Natural killer cell (primary cell): Measurements from ENCODE around the gene DACH1. TPM values are rescaled to one million over a fixed set of nuclear protein-coding genes. Genes with fewer than 3 reads are reported as not detected.

ENCODE experiments used
- ATAC-seq, 3 donors: fragments of 150-1000 bp in 2 of 3; fragments of 200-7000 bp in 1 of 3; cut with Tn5 transposase; 1 replicate in 1 of 3; 2 replicates in 2 of 3; pipeline ENCODE4 v1.10.0; 2021; ENCODE audit warnings: mild to moderate bottlenecking in 2 of 3, moderate library complexity in 2 of 3
- DNase-seq, 2 donors: peaks; one replicate each; pipeline versions ENCODE4 v3.0.0 to v3.0.0-alpha.2; 2013 to 2021; ENCODE audit warnings: mixed read lengths in 1 of 2
- H3K27ac ChIP-seq: one replicate; pipeline ENCODE4 v1.5.1; 2013; ENCODE audit warnings: mild to moderate bottlenecking, low read length
- H3K27me3 ChIP-seq: one replicate; pipeline ENCODE4 v1.6.1; 2013; ENCODE audit warnings: low read length; ENCODE audit not compliant: control insufficient read depth, insufficient read depth
- H3K36me3 ChIP-seq: one replicate; pipeline ENCODE4 v1.6.1; 2013; ENCODE audit warnings: low read length; ENCODE audit not compliant: control insufficient read depth, insufficient read depth
- H3K4me1 ChIP-seq: one replicate; pipeline ENCODE4 v1.6.1; 2013; ENCODE audit warnings: low read length; ENCODE audit not compliant: control insufficient read depth, insufficient read depth
- H3K4me3 ChIP-seq: one replicate; pipeline ENCODE4 v1.5.1; 2013; ENCODE audit warnings: low read length
- H3K9me3 ChIP-seq: one replicate; pipeline ENCODE4 v1.6.1; 2013; ENCODE audit warnings: low read length; ENCODE audit not compliant: control insufficient read depth, insufficient read depth
- H3K27ac Mint-ChIP-seq, 2 donors: one replicate each; pipeline ENCODE4 v1.8.0; 2022; ENCODE audit warnings: mild to moderate bottlenecking in 2 of 2, mixed read lengths in 2 of 2, moderate library complexity in 1 of 2
- H3K27me3 Mint-ChIP-seq, 2 donors: one replicate each; pipeline ENCODE4 v1.8.0; 2022; ENCODE audit warnings: low read depth in 2 of 2, mixed read lengths in 2 of 2
- H3K36me3 Mint-ChIP-seq: one replicate; pipeline ENCODE4 v1.8.0; 2022; ENCODE audit warnings: mixed read lengths
- H3K4me1 Mint-ChIP-seq, 2 donors: one replicate each; pipeline ENCODE4 v1.8.0; 2022; ENCODE audit warnings: mixed read lengths in 2 of 2
- H3K4me3 Mint-ChIP-seq: one replicate; pipeline ENCODE4 v1.8.0; 2022; ENCODE audit warnings: mild to moderate bottlenecking, moderate library complexity, mixed read lengths
- H3K9me3 Mint-ChIP-seq, 2 donors: one replicate each; pipeline ENCODE4 v1.8.0; 2022; ENCODE audit warnings: mixed read lengths in 2 of 2
- WGBS: methylation state at CpG from one replicate; pipeline ENCODE4 v1.1.7; 2013; ENCODE audit warnings: missing lambda C conversion rate; ENCODE audit not compliant: insufficient coverage; 5-methylcytosine and 5-hydroxymethylcytosine counted together
- intact Hi-C: fragments of 100-400 bp; cut with micrococcal nuclease; formaldehyde crosslinking; loops from one replicate; pipeline ENCODE4 v1.14.2; 2022
- total RNA-seq, 4 donors: library from RNA; stranded (reverse); fragments of 120-200 nt in 1 of 4; gene quantifications; one replicate each; pipeline versions ENCODE4 v1.2.3 to v1.2.4, GENCODE V29; 2013 to 2022
- TF ChIP-seq, protein P1 (sequence below): fragments of 200-600 bp; IDR thresholded peaks from one replicate; pipeline ENCODE4 v1.8.0; 2022; ENCODE audit warnings: antibody characterized with exemption

The DACH1 gene
- total RNA-seq, 3 donors from 2014 or later (not counting 1 experiment from before 2014, with no cell fraction given): 0.29 to 2.3 (median 0.49) TPM

DNA sequence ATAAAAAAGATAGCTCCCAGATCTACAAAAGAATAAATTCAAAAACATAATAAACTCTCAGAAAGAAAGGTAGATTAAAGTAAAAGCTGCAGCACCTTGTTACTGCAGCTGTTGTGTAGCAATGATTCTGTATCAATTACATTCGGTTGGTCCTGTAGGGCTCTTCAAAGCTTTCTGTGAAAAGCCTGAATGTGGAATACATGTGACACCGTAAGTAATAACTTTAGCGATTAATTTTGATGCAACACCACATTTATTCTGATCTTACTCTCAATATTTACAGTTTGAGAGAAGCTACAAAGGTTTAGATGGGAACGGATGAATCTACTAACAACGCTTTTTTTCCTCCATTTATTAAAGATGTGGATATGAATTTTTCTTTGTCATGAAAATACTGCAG, 279.2 kb downstream of the DACH1 start:
- H3K27me3 Mint-ChIP-seq: no peaks in the 10 kb centered on the region

DNA sequence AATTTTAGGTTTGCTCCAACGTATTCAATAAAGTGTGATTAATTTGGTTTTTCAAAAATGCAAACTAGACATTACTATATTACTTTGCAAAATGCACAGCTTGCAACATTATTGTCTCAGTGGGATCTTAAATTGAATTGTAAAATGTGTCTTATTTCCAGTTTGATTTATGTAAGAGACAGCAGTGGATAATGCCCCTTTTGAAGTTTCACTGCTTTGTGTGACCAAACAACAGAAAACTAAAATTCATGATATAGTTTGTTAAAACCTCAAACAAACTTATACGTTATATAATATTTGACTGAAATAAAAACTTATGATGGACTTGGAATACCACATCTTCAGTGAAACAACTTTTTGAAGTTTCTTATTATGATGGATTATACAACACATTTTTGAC, 279.8 kb downstream of the DACH1 start:
- Mint-ChIP-seq H3K9me3 (peaks cover 4 to 9% of the 10 kb centered on the region in 2 donors), H3K4me3 (no peak overlapping the region), H3K36me3 (peaks cover 6% of the 10 kb centered on the region), H3K27me3 (no peaks in the 10 kb centered on the region), H3K27ac (no peak overlapping the region), H3K4me1 (no peaks in the 10 kb centered on the region)
- Histone ChIP-seq H3K4me3 (no peak overlapping the region), H3K27me3 (no peaks in the 10 kb centered on the region), H3K27ac (no peak overlapping the region), H3K4me1 (no peaks in the 10 kb centered on the region), H3K36me3 (no peaks in the 10 kb centered on the region), H3K9me3 (no peaks in the 10 kb centered on the region)
- ATAC-seq: no peak
- TF ChIP-seq, protein P1, sequence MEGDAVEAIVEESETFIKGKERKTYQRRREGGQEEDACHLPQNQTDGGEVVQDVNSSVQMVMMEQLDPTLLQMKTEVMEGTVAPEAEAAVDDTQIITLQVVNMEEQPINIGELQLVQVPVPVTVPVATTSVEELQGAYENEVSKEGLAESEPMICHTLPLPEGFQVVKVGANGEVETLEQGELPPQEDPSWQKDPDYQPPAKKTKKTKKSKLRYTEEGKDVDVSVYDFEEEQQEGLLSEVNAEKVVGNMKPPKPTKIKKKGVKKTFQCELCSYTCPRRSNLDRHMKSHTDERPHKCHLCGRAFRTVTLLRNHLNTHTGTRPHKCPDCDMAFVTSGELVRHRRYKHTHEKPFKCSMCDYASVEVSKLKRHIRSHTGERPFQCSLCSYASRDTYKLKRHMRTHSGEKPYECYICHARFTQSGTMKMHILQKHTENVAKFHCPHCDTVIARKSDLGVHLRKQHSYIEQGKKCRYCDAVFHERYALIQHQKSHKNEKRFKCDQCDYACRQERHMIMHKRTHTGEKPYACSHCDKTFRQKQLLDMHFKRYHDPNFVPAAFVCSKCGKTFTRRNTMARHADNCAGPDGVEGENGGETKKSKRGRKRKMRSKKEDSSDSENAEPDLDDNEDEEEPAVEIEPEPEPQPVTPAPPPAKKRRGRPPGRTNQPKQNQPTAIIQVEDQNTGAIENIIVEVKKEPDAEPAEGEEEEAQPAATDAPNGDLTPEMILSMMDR: no peak
- no peak for DNase-seq
- WGBS: no CpG with 5 or more reads among the region's 2 CpGs
- intact Hi-C loops: no loop called here

More for the DNA sequence above, 279.2 kb downstream of the DACH1 start:
- Histone ChIP-seq H3K27me3 (no peaks in the 10 kb centered on the region), H3K27ac (no peak overlapping the region), H3K36me3 (no peaks in the 10 kb centered on the region), H3K9me3 (no peaks in the 10 kb centered on the region), H3K4me1 (no peaks in the 10 kb centered on the region), H3K4me3 (no peak overlapping the region)
- Mint-ChIP-seq H3K27ac (no peak overlapping the region), H3K36me3 (peaks cover 6% of the 10 kb centered on the region), H3K4me3 (no peak overlapping the region), H3K4me1 (no peaks in the 10 kb centered on the region), H3K9me3 (peaks cover 5 to 10% of the 10 kb centered on the region in 2 donors)
- TF ChIP-seq, protein P1: no peak
- intact Hi-C loops: no loop called here
- DNase-seq (no peak), ATAC-seq (no peak)
- WGBS: 99% methylated on average over 4 of the region's 5 CpGs

DNA sequence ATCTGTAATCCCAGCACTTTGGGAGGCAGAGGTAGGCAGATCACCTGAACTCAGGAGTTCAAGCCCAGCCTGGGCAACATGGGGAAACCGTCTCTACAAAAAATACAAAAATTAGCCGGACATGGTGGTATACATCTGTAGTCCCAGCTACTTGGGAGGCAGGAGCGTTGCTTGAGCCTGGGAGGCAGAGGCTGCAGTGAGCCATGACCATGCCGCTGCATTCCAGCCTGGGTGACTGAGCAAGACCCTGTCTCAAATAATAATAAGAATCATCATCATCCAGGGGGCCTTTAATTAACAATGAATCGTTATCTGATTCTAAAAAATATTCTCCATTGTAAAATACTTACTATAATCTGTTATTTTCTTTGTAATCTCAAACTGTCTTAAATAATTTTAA, 283.4 kb downstream of the DACH1 start:
- Histone ChIP-seq H3K27ac (no peak overlapping the region), H3K27me3 (no peaks in the 10 kb centered on the region), H3K4me3 (no peak overlapping the region), H3K4me1 (no peaks in the 10 kb centered on the region), H3K36me3 (no peaks in the 10 kb centered on the region), H3K9me3 (peaks cover 3% of the 10 kb centered on the region)
- intact Hi-C loops: no loop called here
- no peak overlapping the region for H3K4me3 Mint-ChIP-seq
- ATAC-seq: no peak
- H3K27me3 Mint-ChIP-seq: no peaks in the 10 kb centered on the region
- WGBS: 93% methylated on average over 4 of the region's 5 CpGs
- peaks cover 6 to 11% of the 10 kb centered on the region in 2 donors for H3K9me3 Mint-ChIP-seq
- TF ChIP-seq, protein P1: no peak
- no peak overlapping the region for H3K27ac Mint-ChIP-seq
- DNase-seq: no peak
- H3K36me3 Mint-ChIP-seq: no peaks in the 10 kb centered on the region
- no peaks in the 10 kb centered on the region for H3K4me1 Mint-ChIP-seq

DNA sequence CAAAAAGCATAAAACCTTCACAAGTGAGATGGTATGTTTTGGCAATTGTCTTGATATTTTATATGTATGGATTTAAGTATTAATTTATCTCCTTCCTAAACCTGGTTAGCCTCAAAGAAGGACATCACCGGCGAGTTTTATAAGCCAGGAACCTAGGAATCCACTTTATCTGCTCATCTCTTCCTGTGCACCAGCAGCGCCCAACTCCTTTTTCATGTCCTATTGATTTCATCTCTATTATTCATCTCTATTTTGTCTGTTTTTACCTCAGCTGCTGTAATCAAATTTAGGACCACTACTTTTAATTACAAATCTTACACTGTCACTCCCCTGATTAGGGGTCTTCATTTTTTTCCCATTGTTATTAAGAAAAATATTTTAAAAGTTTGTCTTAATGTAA, 286.4 kb downstream of the DACH1 start:
- Mint-ChIP-seq H3K9me3 (peaks cover 10 to 11% of the 10 kb centered on the region in 2 donors), H3K27ac (no peak overlapping the region), H3K4me1 (no peaks in the 10 kb centered on the region), H3K27me3 (no peaks in the 10 kb centered on the region), H3K36me3 (no peaks in the 10 kb centered on the region), H3K4me3 (no peak overlapping the region)
- no peaks in the 10 kb centered on the region for H3K36me3 ChIP-seq
- TF ChIP-seq, protein P1: no peak
- H3K27me3 ChIP-seq: no peaks in the 10 kb centered on the region
- H3K27ac ChIP-seq: no peak overlapping the region
- ATAC-seq: no peak
- peaks cover 3% of the 10 kb centered on the region for H3K9me3 ChIP-seq
- intact Hi-C loops: no loop called here
- 81% methylated on average over 3 of the region's 3 CpGs for WGBS
- H3K4me1 ChIP-seq: no peaks in the 10 kb centered on the region
- DNase-seq: no peak
- H3K4me3 ChIP-seq: no peak overlapping the region
